H9 (cell line): ENCODE results near the gene RFT1. TPM values are rescaled to one million over a fixed set of nuclear protein-coding genes. Genes with fewer than 3 reads are reported as not detected.

Experiments
- DNase-seq: peaks from one replicate; pipeline ENCODE4 v3.0.0-alpha.2; 2017
- H2AFZ ChIP-seq: one replicate; pipeline ENCODE4 v1.6.1; 2013; ENCODE audit warnings: mild to moderate bottlenecking, low read length, control low read depth, moderate library complexity
- H2AK5ac ChIP-seq: 2 replicates; pipeline ENCODE4 v1.6.1; 2013; ENCODE audit warnings: low read length, control low read depth, mixed read lengths; ENCODE audit not compliant: insufficient read length
- H2BK120ac ChIP-seq: one replicate; pipeline ENCODE4 v1.6.1; 2013; ENCODE audit warnings: low read depth, mild to moderate bottlenecking, low read length, control low read depth, inconsistent platforms; ENCODE audit not compliant: poor library complexity, severe bottlenecking
- H2BK12ac ChIP-seq: 2 replicates; pipeline ENCODE4 v1.6.1; 2013; ENCODE audit warnings: low read length, control low read depth, mixed read lengths, low read depth; ENCODE audit not compliant: insufficient read length
- H2BK15ac ChIP-seq: 2 replicates; pipeline ENCODE4 v1.6.1; 2013; ENCODE audit warnings: low read depth, low read length, control low read depth
- H2BK20ac ChIP-seq: one replicate; pipeline ENCODE4 v1.6.1; 2013; ENCODE audit warnings: low read depth, mild to moderate bottlenecking, low read length, control low read depth, inconsistent platforms; ENCODE audit not compliant: poor library complexity, severe bottlenecking
- H2BK5ac ChIP-seq: 2 replicates; pipeline ENCODE4 v1.6.1; 2013; ENCODE audit warnings: low read length, control low read depth, mixed read lengths; ENCODE audit not compliant: insufficient read length
- H3K14ac ChIP-seq: 2 replicates; pipeline ENCODE4 v1.6.1; 2013; ENCODE audit warnings: low read length, control low read depth; ENCODE audit not compliant: insufficient read depth
- H3K18ac ChIP-seq: 2 replicates; pipeline ENCODE4 v1.6.1; 2013; ENCODE audit warnings: low read depth, mild to moderate bottlenecking, mixed read lengths, low read length, control low read depth; ENCODE audit not compliant: insufficient read length
- H3K23ac ChIP-seq: 2 replicates; pipeline ENCODE4 v1.6.1; 2013; ENCODE audit warnings: low read length, control low read depth, mixed read lengths, low read depth; ENCODE audit not compliant: insufficient read length
- H3K23me2 ChIP-seq: 2 replicates; pipeline ENCODE4 v1.6.1; 2013; ENCODE audit warnings: low read depth, mild to moderate bottlenecking, mixed read lengths, low read length, control low read depth; ENCODE audit not compliant: insufficient read length, poor library complexity, severe bottlenecking
- H3K27ac ChIP-seq: 2 replicates; pipeline ENCODE4 v1.5.1; 2013; ENCODE audit warnings: low read length, control low read depth, mixed read lengths, low read depth; ENCODE audit not compliant: insufficient read length
- H3K27me3 ChIP-seq: 2 replicates; pipeline ENCODE4 v1.6.1; 2013; ENCODE audit warnings: low read length, control low read depth, inconsistent platforms; ENCODE audit not compliant: insufficient read depth
- H3K4ac ChIP-seq: 2 replicates; pipeline ENCODE4 v1.6.1; 2013; ENCODE audit warnings: low read depth, mild to moderate bottlenecking, control low read depth, inconsistent platforms, low read length, moderate library complexity
- H3K4me1 ChIP-seq: 2 replicates; pipeline ENCODE4 v1.6.1; 2013; ENCODE audit warnings: low read length, control low read depth, inconsistent platforms; ENCODE audit not compliant: insufficient read depth
- H3K4me2 ChIP-seq: 2 replicates; pipeline ENCODE4 v1.6.1; 2013; ENCODE audit warnings: low read length, control low read depth, mixed read lengths; ENCODE audit not compliant: insufficient read length, insufficient read depth
- H3K56ac ChIP-seq: 2 replicates; pipeline ENCODE4 v1.6.1; 2013; ENCODE audit warnings: low read depth, mild to moderate bottlenecking, mixed read lengths, low read length, control low read depth; ENCODE audit not compliant: insufficient read length
- H3K79me1 ChIP-seq: 2 replicates; pipeline ENCODE4 v1.6.1; 2013; ENCODE audit warnings: low read depth, mild to moderate bottlenecking, moderate library complexity, low read length, control low read depth, inconsistent platforms; ENCODE audit not compliant: insufficient read depth, poor library complexity, severe bottlenecking
- H3K79me2 ChIP-seq: 2 replicates; pipeline ENCODE4 v1.6.1; 2013; ENCODE audit warnings: low read length, control low read depth, inconsistent platforms; ENCODE audit not compliant: insufficient read depth
- H3K9ac ChIP-seq: 2 replicates; pipeline ENCODE4 v1.6.1; 2013; ENCODE audit warnings: low read length, control low read depth, mixed read lengths; ENCODE audit not compliant: insufficient read length; ENCODE audit errors: extremely low read depth
- H3K9me3 ChIP-seq: one replicate; pipeline ENCODE4 v1.6.1; 2013; ENCODE audit warnings: low read depth, low read length, inconsistent platforms; ENCODE audit not compliant: control insufficient read depth
- H3T11ph ChIP-seq: one replicate; pipeline ENCODE4 v1.6.1; 2013; ENCODE audit warnings: mild to moderate bottlenecking, low read length, control low read depth, inconsistent platforms
- H4K20me1 ChIP-seq: one replicate; pipeline ENCODE4 v1.6.1; 2013; ENCODE audit not compliant: control insufficient read depth, insufficient read length, insufficient read depth
- H4K5ac ChIP-seq: 2 replicates; pipeline ENCODE4 v1.6.1; 2013; ENCODE audit warnings: low read depth, mild to moderate bottlenecking, mixed read lengths, low read length, control low read depth; ENCODE audit not compliant: insufficient read length
- H4K8ac ChIP-seq: replicated peaks from 2 replicates; pipeline ENCODE4 v1.6.1; 2013; ENCODE audit warnings: low read length, control low read depth, mixed read lengths, low read depth; ENCODE audit not compliant: insufficient read length
- H4K91ac ChIP-seq: 2 replicates; pipeline ENCODE4 v1.6.1; 2013; ENCODE audit warnings: low read depth, mild to moderate bottlenecking, moderate library complexity, mixed read lengths, low read length, control low read depth; ENCODE audit not compliant: insufficient read length
- H3K27ac Mint-ChIP-seq, 3 experiments: 2 replicates in 2 of 3; 3 replicates in 1 of 3; pipeline ENCODE4 v1.8.0; 2020 to 2021; ENCODE audit warnings: mixed read lengths in 3 of 3, mild to moderate bottlenecking in 1 of 3, moderate library complexity in 1 of 3
- H3K27me3 Mint-ChIP-seq: 2 replicates; pipeline ENCODE4 v1.8.0; 2021; ENCODE audit warnings: low read depth, mild to moderate bottlenecking, moderate library complexity, mixed read lengths
- H3K36me3 Mint-ChIP-seq, 3 experiments: 2 replicates in 2 of 3; 3 replicates in 1 of 3; pipeline ENCODE4 v1.8.0; 2020 to 2021; ENCODE audit warnings: low read depth in 3 of 3, mixed read lengths in 3 of 3; ENCODE audit not compliant: insufficient read depth in 1 of 3
- H3K4me1 Mint-ChIP-seq, 2 experiments: 2 replicates each; pipeline ENCODE4 v1.8.0; 2020; ENCODE audit warnings: mixed read lengths in 2 of 2
- H3K4me3 Mint-ChIP-seq, 2 experiments: 2 replicates in 1 of 2; 3 replicates in 1 of 2; pipeline ENCODE4 v1.8.0; 2020 to 2021; ENCODE audit warnings: mild to moderate bottlenecking in 2 of 2, mixed read lengths in 2 of 2, moderate library complexity in 1 of 2
- H3K9me3 Mint-ChIP-seq, 2 experiments: 2 replicates in 1 of 2; 3 replicates in 1 of 2; pipeline ENCODE4 v1.8.0; 2020; ENCODE audit warnings: mild to moderate bottlenecking in 2 of 2, mixed read lengths in 2 of 2, moderate library complexity in 1 of 2
- WGBS: extraction: QIAGEN DNeasy Blood & Tissue Kit; methylation state at CpG from one replicate; pipeline ENCODE4 v1.1.7; 2013; ENCODE audit warnings: missing lambda C conversion rate, low lambda C conversion rate, mixed read lengths; ENCODE audit not compliant: insufficient read length; ENCODE audit errors: extremely low coverage; 5-methylcytosine and 5-hydroxymethylcytosine counted together
- total RNA-seq: library from RNA; stranded (reverse); gene quantifications from 2 replicates; pipeline ENCODE4 v1.2.1, GENCODE V29; 2021
- TF ChIP-seq, protein P1 (sequence below): fragments of 200-600 bp; sonication (generic); conservative IDR thresholded peaks from 3 replicates; pipeline ENCODE4 v1.8.0; 2021; ENCODE audit warnings: antibody characterized with exemption, mild to moderate bottlenecking

RFT1 gene
- total RNA-seq, 1 experiment from 2014 or later, result 24.1 TPM

GRCh38 chr3:53078656-53079055, 51.6 kb downstream of the RFT1 start:
- Mint-ChIP-seq H3K36me3 (no peaks in the 10 kb centered on the region), H3K9me3 (no peaks in the 10 kb centered on the region; a peak in 1 of 5 replicates), H3K27ac (no peak overlapping the region), H3K27me3 (peaks cover 5% of the 10 kb centered on the region), H3K4me3 (no peak overlapping the region), H3K4me1 (peaks cover 0 to 3% of the 10 kb centered on the region in 2 experiments; a peak in 2 of 4 replicates)
- WGBS, result no CpG with 5 or more reads among the region's 3 CpGs
- H2BK5ac ChIP-seq, result no peak overlapping the region
- no peaks in the 10 kb centered on the region for H4K20me1 ChIP-seq
- no peaks in the 10 kb centered on the region for H3K9me3 ChIP-seq
- no peak overlapping the region for H2BK120ac ChIP-seq
- no peak overlapping the region for H4K91ac ChIP-seq
- no peak overlapping the region for H3K27ac ChIP-seq
- DNase-seq, result no peak
- no peaks in the 10 kb centered on the region for H3K23me2 ChIP-seq
- H2BK20ac ChIP-seq, result no peak overlapping the region
- no peaks in the 10 kb centered on the region; the same call in 1 of the 2 replicates for H3K4me1 ChIP-seq
- no peaks in the 10 kb centered on the region for H3K79me2 ChIP-seq
- no peak overlapping the region for H3K4me2 ChIP-seq
- no peak overlapping the region for H2AK5ac ChIP-seq
- H2BK15ac ChIP-seq, result no peak overlapping the region
- no peak overlapping the region for H3K56ac ChIP-seq
- no peak overlapping the region for H3K4ac ChIP-seq
- H2AFZ ChIP-seq, result no peak overlapping the region
- TF ChIP-seq, protein P1, sequence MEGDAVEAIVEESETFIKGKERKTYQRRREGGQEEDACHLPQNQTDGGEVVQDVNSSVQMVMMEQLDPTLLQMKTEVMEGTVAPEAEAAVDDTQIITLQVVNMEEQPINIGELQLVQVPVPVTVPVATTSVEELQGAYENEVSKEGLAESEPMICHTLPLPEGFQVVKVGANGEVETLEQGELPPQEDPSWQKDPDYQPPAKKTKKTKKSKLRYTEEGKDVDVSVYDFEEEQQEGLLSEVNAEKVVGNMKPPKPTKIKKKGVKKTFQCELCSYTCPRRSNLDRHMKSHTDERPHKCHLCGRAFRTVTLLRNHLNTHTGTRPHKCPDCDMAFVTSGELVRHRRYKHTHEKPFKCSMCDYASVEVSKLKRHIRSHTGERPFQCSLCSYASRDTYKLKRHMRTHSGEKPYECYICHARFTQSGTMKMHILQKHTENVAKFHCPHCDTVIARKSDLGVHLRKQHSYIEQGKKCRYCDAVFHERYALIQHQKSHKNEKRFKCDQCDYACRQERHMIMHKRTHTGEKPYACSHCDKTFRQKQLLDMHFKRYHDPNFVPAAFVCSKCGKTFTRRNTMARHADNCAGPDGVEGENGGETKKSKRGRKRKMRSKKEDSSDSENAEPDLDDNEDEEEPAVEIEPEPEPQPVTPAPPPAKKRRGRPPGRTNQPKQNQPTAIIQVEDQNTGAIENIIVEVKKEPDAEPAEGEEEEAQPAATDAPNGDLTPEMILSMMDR, result no peak
- no peak overlapping the region for H3T11ph ChIP-seq
- no peak overlapping the region for H3K23ac ChIP-seq
- H3K27me3 ChIP-seq, result no peaks in the 10 kb centered on the region
- H3K79me1 ChIP-seq, result no peaks in the 10 kb centered on the region
- H3K14ac ChIP-seq, result no peak overlapping the region
- H4K5ac ChIP-seq, result no peak overlapping the region
- no peak overlapping the region for H4K8ac ChIP-seq
- no peak overlapping the region for H3K18ac ChIP-seq
- no peak overlapping the region for H2BK12ac ChIP-seq
- H3K9ac ChIP-seq, result no peak overlapping the region
